Testis (tissue), 2 donors: ENCODE results near the gene PRR23A.

Experiments used
- CTCF ChIP-seq, 3 experiments: fragments of 450-650 bp in 2 of 3; fragments of 200-600 bp in 1 of 3; sonication (generic) in 1 of 3; IDR thresholded peaks; one replicate each; pipeline ENCODE4 v1.5.1; 2016 to 2019; ENCODE audit warnings: antibody characterized with exemption in 3 of 3, mild to moderate bottlenecking in 2 of 3, moderate library complexity in 1 of 3
- POLR2A ChIP-seq: fragments of 450-650 bp; IDR thresholded peaks from one replicate; pipeline ENCODE4 v1.6.1; 2017; ENCODE audit warnings: antibody characterized with exemption, mild to moderate bottlenecking, moderate library complexity

GRCh38 chr3:138975351-138975750, 30.7 kb downstream of the PRR23A start:
- TF ChIP-seq POLR2A (no peak), CTCF (IDR thresholded peaks at IDR 0.05) (no peak)
